NCI-H1436 (cell line): ENCODE results near the gene SP3.

ENCODE experiments used
- DNase-seq: peaks from one replicate; lab custom pipeline; 2025; lab: John Stamatoyannopoulos, UW

Gene SP3

DNA sequence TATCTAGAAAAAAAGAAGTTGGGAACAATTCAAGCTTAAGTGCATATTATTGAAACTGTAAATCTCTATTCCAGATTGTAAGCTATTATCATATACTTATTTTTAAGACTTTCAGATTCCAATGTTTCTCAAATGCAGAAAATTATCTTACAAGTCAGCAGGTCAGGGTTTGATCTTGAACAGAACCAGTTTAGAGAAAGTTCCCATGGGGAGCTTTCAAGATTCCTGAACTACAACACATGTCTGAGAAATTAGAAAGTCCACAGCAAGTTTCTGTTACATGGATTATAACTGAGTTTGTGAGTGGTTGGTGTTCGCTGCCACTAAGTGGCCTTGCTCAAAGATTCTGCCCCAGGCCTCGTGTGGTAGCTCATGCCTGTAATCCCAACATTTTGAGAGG is 31.6 kb upstream of the SP3 start:
- no peak for DNase-seq

DNA sequence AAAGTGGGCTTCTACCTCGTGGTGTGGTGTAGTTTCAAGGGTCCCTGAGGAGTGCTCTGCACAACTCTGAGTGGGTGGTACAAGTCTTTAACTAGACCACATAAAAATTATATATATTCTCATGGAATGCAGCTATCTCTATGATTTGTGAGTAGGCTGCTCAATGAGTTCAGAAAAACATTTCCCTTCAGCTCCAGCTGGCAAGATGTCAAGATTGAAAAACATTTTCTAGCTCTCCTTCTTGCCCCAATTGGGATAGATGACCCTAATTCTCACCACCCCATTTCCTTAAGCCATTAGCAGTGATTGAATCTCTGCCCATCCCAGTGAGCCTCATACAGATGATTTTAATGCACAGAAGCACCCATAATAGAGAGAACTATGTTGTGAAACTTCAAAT is 28.3 kb upstream of the SP3 start:
- DNase-seq, result no peak

DNA sequence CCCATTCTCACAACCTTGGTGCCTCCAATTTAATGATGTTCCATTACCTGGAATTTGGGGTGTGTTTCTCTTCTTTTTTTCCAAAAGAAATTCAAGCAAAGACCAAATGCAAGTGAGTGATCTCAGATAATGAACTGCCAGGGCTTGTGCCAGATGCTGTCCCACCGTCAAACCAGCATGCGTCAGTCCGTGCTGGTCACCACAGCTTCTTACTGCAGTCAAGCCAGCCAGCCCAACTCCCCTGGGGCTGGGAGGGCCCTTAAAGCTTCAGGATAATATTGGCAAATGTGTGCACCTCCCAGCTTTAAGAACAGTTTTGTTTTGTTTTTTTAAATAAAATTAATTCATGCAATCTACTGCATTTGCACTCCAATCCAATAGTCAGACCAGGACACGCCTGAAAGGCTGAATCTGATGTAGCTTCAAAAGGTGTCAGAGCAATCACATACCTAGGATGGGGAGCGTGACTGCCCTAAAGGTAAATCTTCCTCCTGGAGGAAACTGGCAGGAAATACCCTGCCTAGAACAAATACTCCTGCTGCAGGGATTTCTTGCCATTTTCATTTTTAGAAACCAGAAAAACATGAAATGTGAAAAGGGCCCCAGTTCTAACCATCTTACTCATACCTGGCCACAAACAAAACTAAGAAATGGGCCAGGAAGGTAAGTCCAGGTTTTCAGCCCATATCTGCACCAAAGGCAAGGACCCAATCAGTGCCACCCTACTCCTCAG is 26.8 kb upstream of the SP3 start:
- no peak for DNase-seq

DNA sequence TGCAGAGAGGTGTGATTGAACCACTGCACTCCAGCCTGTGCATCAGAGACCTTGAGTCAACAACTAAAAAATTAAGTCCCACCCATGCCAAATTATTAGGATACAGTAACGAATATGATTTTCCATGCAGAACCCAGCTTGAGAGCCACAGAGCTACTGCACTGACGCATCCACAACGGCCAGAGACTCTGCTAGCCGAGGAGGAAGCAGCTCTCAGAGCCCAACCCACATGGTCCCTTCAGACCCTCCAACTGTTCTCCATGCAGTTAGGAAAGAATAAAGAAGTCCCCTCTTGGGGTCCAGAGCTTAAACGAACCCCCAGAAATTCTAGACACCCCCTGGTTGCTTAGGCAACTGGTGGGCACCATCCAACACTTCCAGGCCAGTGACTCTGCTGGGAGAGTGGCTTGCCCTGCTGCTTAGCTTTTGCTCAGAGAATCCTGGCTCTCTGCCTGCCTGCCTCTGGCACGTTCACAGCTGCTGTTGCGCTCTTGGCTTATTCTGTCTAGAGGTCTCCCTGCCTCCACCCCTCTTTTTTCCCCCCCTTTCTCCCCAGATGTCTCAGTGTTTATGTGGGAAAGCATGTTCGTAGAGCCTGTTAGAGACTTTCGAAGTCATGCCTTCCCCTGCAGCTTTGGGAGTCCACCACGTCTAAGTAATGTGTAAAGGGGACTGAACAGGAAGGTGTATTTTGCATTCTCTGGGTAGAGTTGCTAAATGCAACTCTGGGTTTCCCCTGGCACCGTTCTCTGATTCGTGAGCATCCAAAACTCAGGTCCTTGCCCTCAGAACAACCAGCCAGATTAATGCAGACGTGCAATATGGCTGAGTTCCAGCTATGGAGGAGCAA is 26.0 kb upstream of the SP3 start:
- no peak for DNase-seq

DNA sequence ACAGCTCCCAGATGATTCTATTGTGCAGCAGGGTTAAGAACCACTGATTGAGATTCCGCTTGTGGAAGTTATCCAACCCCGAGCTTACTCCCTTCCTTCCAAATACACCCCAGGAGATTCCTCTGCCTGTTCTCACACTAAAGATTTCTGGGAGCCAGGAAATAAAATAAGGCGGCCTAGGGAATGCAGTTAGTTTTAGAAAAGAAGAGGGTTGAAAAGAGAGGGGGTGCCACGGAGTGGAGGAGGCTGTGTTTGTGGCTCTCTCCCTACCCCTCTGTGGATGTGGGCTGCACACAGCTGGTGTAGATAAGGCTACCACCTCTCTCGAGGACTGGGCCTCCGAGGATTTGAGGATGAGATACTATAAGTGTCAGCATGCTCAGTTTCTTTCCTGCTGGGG is 25.1 kb upstream of the SP3 start:
- no peak for DNase-seq

DNA sequence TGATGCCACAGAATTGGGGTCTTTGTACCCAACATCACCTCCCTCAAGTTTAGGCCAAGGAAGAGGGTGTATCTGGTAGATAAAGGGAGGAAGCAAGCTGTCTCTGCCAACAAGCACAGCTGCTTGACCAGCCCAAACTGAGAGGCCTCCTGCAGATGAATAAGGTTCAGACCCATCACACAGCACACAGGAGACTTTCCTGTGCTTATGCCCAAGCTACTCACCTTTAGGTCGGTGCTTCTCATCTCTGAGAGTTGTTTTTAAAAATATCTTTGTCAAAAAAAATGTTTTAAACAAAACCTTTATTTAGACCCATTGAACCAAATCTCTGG is 24.7 kb upstream of the SP3 start:
- no peak for DNase-seq

DNA sequence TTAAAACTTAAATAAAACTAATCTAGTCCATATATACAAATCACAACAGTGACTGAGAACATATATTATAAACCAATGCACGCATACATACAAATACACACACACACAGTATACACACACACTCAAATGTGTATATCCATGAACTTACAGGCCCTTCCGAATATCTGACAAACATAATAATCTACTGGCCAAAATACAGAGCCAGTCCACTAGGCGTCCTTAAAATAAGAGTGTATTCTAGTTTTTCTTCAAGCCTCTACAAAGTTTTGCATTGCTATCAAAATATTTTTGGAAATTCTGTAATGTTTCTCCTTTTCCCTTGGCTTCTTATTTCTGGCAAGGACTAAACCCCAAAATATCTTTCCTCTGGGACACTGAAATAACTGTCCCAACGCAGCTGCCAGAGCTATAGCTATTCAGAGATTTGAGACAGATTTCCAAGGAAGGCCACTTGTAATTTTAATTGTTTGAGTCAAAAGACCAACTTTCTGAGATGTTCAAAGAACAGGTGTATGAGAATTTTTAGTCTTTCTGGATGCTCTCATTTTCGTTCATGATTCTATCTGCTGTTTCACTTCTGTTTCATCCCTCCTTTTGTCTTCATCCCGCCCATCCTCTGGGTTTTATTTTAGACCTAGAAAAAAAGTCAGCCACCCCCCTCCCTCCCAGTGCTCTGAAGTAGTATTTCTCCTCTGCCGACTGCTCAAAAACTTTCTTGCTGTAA is 24.1 kb upstream of the SP3 start:
- DNase-seq, result no peak

DNA sequence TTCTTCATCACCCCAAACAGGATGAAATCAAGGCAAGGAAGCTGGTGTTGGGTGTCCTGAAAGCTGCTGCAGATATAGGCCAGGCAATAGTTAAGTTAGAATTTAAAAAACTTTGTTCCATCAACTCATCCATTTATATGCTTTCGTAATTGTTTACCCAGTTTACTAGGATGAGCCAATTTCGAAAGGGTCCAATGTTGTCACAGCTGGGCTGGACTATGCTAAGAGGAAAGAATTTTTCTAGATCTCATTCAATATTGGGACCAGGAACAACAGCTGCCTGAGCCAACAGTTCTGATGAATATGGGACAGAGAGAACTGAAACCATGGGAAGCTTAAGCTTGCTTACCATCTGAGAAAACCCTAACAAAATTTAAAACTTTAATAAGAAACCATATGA is 21.6 kb upstream of the SP3 start:
- DNase-seq, result no peak

DNA sequence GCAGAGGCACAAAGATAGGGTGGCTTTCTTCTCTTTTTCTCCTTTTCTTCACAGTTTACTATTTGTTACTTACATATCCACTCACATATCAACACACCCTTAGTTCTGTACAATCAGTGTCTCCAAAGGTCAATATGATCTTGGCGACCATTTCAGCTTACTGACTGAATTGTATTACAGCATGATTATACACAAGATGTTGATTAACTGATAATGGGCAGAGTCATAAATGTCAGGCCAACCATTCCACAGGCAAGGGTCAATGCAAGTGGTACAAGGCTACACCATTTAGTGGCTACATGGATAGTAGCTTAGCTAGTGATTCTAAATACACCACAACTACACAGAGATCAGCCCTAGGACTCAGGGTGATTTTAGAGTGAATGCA is 20.4 kb upstream of the SP3 start:
- DNase-seq, result no peak

DNA sequence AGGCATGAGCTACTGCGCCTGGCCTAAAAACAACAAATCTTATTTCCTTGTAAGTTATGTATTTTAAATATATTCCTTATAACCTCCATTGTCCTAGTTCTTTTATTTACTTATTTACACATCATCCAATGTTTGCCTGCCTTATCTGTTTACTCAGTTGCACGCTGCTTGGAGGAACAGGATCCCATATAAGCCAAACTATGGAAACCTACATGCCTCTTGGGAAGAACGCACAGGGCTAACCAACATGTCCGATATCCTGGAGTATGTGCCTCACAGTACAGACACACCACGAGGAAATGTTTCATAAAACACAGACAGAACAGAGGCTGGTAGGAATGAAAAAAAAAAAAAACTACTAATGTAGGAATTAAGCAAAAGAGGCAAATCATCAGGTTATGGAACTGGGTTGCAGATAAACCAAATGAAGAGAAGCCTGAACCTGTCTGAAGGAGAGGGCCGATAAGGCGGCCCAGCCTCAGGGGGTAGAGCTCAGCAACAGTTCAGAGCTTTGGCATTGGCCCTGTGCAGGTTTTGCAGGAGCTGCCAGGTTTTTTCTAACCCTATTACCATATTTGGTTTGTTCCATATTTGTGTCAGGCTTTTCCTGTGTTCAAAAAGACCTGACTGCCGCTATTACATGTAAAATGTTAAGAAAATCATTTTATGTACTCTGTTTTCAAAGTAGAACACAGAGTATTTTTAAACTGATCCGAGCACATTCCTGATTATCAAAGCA is 19.9 kb upstream of the SP3 start:
- DNase-seq, result no peak

DNA sequence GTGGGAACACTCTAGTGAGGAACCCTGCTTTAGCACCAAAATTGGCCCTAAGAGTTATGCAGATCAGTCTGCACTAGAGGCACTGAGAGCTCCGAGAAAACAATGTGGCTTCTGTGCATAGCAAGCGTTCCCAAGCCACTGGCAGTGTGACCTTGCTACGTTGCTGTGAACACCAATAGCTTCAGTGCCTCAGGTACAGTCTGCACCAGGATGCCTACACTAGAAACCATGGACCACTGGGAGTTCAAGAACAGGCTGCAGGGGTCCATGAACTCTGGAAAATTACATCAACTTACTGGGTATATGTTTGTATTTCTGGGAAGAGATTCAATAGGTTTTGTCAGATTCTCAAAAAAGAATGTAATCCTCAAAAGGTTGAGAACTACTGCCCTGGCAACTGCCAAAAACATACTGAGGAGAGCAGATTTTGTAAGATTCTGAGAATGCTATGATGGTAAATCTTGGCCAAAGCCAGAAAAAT is 18.3 kb upstream of the SP3 start:
- DNase-seq, result no peak

DNA sequence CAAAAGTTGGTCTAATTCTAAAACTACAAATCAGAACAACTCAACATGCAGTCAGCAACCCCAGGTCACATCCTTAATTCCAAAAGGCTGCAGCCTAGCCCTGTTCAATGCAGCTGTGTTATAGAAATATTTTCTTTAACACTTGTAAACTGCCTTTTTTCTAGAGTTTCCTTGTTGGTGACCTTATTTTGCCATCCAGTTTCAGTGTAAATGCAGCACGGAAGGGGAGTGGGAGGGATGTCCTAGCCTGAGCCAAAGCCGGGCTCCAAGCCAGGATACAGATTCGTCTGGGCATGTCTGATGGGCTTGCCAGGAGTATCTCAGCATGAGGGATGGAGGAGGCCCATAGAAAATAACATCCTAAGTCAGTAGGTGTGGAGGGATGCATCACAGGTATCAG is 17.7 kb upstream of the SP3 start:
- no peak for DNase-seq

DNA sequence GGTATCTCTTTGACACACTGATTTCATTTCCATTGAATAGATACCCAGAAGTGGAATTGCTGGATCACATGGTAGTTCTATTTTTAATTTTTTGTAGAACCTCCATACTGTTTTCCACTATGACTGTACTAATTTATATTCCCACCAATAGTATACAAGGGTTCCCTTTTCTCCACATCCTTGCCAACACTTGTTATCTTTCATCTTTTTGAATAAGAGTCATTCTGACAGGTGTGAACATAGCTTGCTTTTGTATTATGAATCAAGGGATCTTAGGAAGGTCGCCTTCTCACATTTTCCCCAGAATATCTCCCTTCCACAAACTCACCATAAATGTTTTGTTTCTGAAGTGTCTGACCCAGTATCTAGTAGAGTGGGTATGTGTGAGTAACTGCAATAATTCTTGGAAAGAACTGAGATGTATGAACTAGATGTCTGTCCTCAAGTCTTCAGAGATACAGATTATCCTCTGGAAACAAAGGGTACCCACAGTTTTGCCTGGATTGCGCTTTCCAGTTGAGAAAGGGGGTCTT is 17.1 kb upstream of the SP3 start:
- DNase-seq, result no peak

DNA sequence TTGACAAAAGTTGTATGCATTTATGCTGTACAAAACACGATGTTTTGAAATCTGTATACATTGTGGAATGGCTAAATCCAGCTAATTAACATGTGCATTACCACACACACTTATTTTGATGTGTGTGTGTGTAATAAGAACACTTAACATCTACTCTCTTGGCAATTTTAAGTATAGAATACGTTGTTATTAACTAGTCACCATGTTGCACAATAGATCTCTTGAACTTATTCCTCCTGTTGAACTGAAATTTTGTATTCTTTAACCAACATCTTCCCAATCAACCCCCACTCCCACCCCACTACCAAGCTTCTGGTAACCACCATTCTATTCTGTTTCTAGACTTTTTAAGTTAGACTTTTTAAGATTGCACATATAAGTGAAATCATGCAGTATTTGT is 16.3 kb upstream of the SP3 start:
- no peak for DNase-seq

DNA sequence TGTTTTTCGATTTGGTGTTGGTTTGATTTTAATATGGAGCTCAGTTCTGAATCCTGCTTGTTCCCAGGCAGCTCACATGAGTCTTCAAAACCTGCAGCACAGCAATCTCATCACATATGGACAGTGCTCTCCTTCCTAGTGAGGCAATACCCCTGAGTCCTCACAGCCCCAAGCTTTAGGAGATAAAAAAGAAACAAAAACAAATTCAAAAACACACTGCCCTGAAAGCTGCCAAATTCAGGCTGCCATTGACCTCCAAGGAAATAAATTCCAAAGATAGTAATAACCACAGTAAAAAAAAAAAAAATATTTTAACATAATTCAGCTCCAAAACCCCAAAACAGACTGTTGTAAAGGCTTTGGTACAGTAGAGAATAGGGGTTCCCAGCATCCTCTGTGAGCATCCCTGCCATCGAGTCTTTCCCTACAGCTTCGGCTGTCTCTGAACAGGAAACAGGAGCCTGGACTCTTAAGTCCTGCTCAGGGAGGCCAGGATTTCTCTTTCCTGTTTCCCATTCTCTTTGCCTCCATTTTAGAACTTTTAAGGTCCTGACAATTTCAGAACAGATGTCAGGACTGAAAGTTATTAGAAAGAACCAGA is 14.7 kb upstream of the SP3 start:
- DNase-seq, result no peak

DNA sequence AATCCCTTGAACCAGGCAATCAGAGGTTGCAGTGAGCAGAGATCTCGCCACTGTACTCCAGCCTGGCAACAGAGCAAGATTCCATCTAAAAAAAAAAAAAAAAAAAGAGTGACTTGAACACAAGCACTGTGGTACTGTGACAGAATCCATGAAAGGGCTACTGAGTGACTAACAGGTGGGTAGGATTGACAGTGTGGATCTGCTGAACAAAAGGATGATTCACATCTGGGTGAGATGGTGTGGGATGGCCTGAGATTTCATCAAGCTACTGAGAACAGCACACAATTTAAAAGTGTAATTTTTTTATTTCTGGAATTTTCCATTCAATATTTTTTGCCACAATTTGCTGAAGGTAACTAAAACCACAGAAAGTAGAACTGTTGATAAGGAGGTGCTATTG is 13.3 kb upstream of the SP3 start:
- DNase-seq, result no peak

DNA sequence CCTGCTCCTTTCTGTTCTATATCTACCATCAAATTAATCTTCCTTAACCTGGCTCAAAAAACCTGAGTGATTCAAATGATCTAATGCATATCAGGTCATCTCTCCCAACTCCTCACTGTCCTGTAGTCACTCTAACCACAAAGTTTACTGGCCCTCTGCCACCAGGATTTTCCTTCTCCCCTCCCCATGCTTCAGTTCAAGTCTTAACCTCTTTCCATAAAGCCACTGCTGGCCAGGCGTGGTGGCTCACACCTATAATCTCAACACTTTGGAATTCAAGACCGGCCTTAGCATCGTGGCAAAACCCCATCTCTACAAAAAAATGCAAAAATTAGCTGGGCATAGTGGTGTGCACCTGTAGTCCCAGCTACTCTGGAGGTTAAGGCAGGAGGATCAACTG is 7.5 kb upstream of the SP3 start:
- DNase-seq, result no peak

DNA sequence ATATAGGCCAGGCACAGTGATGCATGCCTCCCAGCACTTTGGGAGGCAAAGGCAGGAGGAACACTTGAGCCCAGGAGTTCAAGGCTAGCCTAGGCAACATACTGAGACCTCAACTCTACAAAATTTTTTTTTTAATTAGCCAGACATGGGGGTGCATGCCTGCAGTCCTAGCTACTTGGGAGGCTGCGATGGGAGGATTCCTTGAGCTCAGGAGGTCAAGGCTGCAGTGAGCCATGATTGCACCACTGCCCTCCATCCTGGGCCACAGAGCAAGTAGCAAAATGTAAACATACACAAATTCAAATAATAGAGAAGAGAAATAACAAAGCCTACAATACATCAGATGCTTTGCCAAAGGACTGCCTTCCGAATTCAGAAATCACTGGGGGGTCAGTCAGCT is 7.0 kb upstream of the SP3 start:
- no peak for DNase-seq

DNA sequence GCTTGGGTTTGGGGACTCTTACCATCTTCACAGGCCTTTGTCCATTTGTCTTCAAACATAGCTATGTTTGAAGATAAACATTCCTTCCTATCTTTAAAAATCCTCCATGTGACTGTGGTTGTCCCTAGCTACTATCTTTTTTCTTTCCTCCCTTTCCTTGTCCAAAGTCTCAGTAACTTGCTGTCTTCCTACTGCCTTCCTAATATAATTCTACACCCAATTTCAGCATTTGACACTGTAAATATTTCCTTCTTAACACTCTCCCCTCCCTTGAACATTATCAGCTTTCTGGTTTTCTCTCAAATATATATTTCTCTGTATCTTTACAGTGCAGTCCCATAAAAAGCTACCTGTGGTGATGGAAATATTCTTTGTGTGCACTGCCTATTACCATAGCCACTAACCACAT is 5.3 kb upstream of the SP3 start:
- no peak for DNase-seq

DNA sequence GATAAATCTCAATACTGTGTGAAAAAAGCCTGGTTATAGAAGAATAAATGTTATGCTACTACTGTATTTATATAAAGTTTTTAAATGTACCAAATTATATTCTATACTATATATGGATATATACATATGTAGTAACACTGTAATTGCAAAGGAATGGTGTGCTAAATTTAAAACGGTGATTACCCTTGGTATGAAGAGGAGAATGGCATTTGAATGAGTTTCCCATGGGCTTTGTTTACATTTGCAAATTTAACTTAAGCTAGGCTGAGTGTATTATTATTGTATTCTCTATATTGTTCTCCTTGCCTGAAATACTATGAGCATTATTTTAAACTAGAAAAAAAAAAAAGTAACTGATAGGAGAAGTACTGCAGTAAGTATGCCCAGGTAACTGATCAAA is 4.7 kb upstream of the SP3 start:
- DNase-seq, result no peak

DNA sequence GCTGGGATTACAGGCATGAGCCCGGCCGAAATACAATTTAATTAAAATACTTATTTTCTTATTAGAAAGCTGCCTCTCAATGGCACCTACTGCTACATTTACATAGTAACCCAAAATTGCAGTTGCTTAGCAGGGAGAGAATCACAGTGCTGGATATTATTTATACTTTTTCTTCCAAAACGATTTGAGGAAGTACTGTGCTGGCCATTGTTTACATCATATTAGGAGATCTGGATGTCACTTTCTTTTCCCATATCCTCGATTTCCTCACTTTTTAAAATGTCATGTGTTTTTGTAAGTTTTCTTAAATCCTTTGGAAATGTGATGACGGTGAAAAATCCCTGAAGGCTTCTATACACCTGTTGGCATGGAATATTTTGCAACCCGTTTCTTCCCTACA is 3.4 kb upstream of the SP3 start:
- DNase-seq, result no peak
